NCI-H226 (cell line): ENCODE data around the gene GTF2I.
"Not testable (repeated sequence)": the region's sequence is repeated elsewhere in the genome, so short reads cannot be mapped to it uniquely, and the experiment has no call there.

Source experiments
- DNase-seq: peaks from one replicate; pipeline ENCODE4 v3.0.0-alpha.2; 2015

GTF2I gene

GRCh38 chr7:74656837-74657691 lies 454 bp upstream of the GTF2I start:
- DNase-seq = peak; percentile 93

- peak; percentile 94 for DNase-seq
These were observed 873 bp downstream of the GTF2I start for GRCh38 chr7:74658178-74659004.

- DNase-seq = not testable (repeated sequence)
These were observed 2.7 kb downstream of the GTF2I start for GRCh38 chr7:74660202-74660601.

GRCh38 chr7:74661836-74662794 lies 4.6 kb downstream of the GTF2I start:
- peak; percentile 39 for DNase-seq

- no peak for DNase-seq
These were observed 7.9 kb downstream of the GTF2I start for GRCh38 chr7:74665296-74665938.

GRCh38 chr7:74667013-74667412 lies 9.5 kb downstream of the GTF2I start:
- DNase-seq = not testable (repeated sequence)

GRCh38 chr7:74667520-74667919 lies 10.0 kb downstream of the GTF2I start:
- not testable (repeated sequence) for DNase-seq

- no peak for DNase-seq
These were observed 14.1 kb downstream of the GTF2I start for GRCh38 chr7:74671602-74672001.

- DNase-seq = no peak
These were observed 14.9 kb downstream of the GTF2I start for GRCh38 chr7:74672343-74672915.

- no peak for DNase-seq
These were observed 16.6 kb downstream of the GTF2I start for GRCh38 chr7:74674166-74674565.

- no peak for DNase-seq
These were observed 25.3 kb downstream of the GTF2I start for GRCh38 chr7:74682829-74683228.

GRCh38 chr7:74683799-74684198 lies 26.3 kb downstream of the GTF2I start:
- DNase-seq = no peak

GRCh38 chr7:74684473-74684872 lies 27.0 kb downstream of the GTF2I start:
- no peak for DNase-seq

- no peak for DNase-seq
These were observed 27.4 kb downstream of the GTF2I start for GRCh38 chr7:74684921-74685320.

- no peak for DNase-seq
These were observed 33.0 kb downstream of the GTF2I start for GRCh38 chr7:74690474-74690873.

GRCh38 chr7:74704419-74704818 lies 46.9 kb downstream of the GTF2I start:
- DNase-seq = not testable (repeated sequence)

- DNase-seq = no peak
These were observed 49.7 kb downstream of the GTF2I start for GRCh38 chr7:74707238-74707637.

GRCh38 chr7:74708569-74709275 lies 51.2 kb downstream of the GTF2I start:
- no peak for DNase-seq

GRCh38 chr7:74709880-74710671 lies 52.6 kb downstream of the GTF2I start:
- DNase-seq = no peak

- no peak for DNase-seq
These were observed 56.0 kb downstream of the GTF2I start for GRCh38 chr7:74713567-74713966.
